GM19463 (cell line): ENCODE measurements around the gene TMEM208.

ENCODE experiments used
- ATAC-seq: cut with Tn5 transposase; IDR thresholded peaks from one replicate; pipeline ENCODE4 v1.9.1; 2021; ENCODE audit warnings: mild to moderate bottlenecking, moderate library complexity; ENCODE audit not compliant: unreplicated experiment

The TMEM208 gene

GRCh38 chr16:67271446-67271845 is 44.5 kb downstream of the TMEM208 start:
- ATAC-seq = no peak

GRCh38 chr16:67275321-67275720 is 48.4 kb downstream of the TMEM208 start:
- no peak for ATAC-seq

- ATAC-seq = no peak
Measured at GRCh38 chr16:67277294-67277998, 50.5 kb downstream of the TMEM208 start.

GRCh38 chr16:67277999-67278772 is 51.3 kb downstream of the TMEM208 start:
- ATAC-seq = no peak
